ENCODE measurements around the gene BAIAP2. TPM values are rescaled to one million over a fixed set of nuclear protein-coding genes. Genes with fewer than 3 reads are reported as not detected.

The BAIAP2 gene
- total and polyA plus RNA-seq, 2 donors (not counting 3 experiments of a cell fraction or from before 2014, with no cell fraction given) = 12.3 to 18.6 TPM

DNA sequence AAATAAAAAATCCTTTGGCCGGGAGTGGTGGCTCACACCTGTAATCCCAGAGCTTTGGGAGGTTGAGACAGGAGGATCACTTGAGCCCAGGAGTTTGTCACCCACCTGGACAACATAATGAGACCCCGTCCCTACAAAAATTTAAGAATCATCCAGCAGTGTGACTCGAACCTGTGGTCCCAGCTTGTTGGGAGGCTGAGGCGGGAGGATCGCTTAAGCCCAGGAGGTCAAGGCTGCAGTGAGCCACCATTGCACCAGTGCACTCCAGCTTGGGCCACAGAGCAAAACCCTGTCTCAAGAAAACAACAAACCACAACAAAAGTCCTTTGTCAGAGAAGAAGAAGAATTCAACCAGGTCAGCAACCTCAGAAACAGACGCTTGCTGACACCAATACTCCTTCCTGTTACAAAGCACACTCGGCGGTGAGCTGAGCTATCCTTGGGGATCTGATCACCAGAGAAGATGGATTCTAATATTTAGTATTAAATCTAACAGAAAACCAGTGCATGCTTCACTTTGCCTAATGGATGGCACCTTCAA lies 117.4 kb downstream of the BAIAP2 start:
- H3K9me3 ChIP-seq (replicated peaks; ENCODE audit: control insufficient read depth, insufficient read depth, low read length) = no peaks in the 10 kb centered on the region
- H3K4me2 ChIP-seq (ENCODE audit: insufficient read depth, low read length) = no peak overlapping the region
- BruUV-seq (replicated peaks) = no TSS peak
- DNase-seq (ENCODE audit: low read depth, low spot score) (no peak), FAIRE-seq (no peak)
- peaks cover 0 to 2% of the 10 kb centered on the region in 2 experiments for H3K27me3 ChIP-seq (ENCODE audit: control insufficient read depth in 2 of 2, insufficient read depth in 2 of 2, low read length in 2 of 2)
- TF ChIP-seq POLR2A (IDR thresholded peaks at IDR 0.05; ENCODE audit: low read depth, low read length) (no peak), JUN (IDR thresholded peaks at IDR 0.05; ENCODE audit: borderline replicate concordance, insufficient read depth, insufficient read length, low read depth) (no peak), POLR2AphosphoS5 (IDR thresholded peaks at IDR 0.05; ENCODE audit: insufficient read depth, low read depth, low read length) (no peak), MYC (IDR thresholded peaks at IDR 0.05; ENCODE audit: low read depth, low read length) (no peak), FOS (IDR thresholded peaks at IDR 0.05; ENCODE audit: borderline replicate concordance, insufficient read depth, low read length) (no peak)
- TF ChIP-seq, protein P1, sequence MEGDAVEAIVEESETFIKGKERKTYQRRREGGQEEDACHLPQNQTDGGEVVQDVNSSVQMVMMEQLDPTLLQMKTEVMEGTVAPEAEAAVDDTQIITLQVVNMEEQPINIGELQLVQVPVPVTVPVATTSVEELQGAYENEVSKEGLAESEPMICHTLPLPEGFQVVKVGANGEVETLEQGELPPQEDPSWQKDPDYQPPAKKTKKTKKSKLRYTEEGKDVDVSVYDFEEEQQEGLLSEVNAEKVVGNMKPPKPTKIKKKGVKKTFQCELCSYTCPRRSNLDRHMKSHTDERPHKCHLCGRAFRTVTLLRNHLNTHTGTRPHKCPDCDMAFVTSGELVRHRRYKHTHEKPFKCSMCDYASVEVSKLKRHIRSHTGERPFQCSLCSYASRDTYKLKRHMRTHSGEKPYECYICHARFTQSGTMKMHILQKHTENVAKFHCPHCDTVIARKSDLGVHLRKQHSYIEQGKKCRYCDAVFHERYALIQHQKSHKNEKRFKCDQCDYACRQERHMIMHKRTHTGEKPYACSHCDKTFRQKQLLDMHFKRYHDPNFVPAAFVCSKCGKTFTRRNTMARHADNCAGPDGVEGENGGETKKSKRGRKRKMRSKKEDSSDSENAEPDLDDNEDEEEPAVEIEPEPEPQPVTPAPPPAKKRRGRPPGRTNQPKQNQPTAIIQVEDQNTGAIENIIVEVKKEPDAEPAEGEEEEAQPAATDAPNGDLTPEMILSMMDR (IDR thresholded peaks at IDR 0.05; ENCODE audit: extremely low read depth in 1 of 2, insufficient read depth in 1 of 2, low read depth in 1 of 2, low read length in 2 of 2) = no peak
- no peaks in the 10 kb centered on the region for H4K20me1 ChIP-seq (replicated peaks; ENCODE audit: control insufficient read depth, extremely low read depth, insufficient read depth, low read length)
- H3K4me1 ChIP-seq (ENCODE audit: control insufficient read depth, extremely low read depth, insufficient read depth, low read length) = peaks cover 5% of the 10 kb centered on the region
- ChIA-PET CTCF (interaction anchor here (0.9 to 2.1 kb wide), 3 partner anchors 8 to 48 kb away, joined by 3 to 5 read pairs (median 3); no protein-coding TSS in a partner anchor), POLR2A (no interaction called here)
- no peak overlapping the region for H3K4me3 ChIP-seq (replicated peaks in 1 of 3; ENCODE audit: insufficient read depth in 1 of 3, low read depth in 1 of 3, low read length in 3 of 3)
- dilution Hi-C loops (cut with MboI; ENCODE audit: extremely low pct_ligation_motif_present, low sequenced_read_pairs) = no loop called here
- H3K36me3 ChIP-seq (ENCODE audit: control insufficient read depth in 2 of 2, extremely low read depth in 1 of 2, insufficient read depth in 2 of 2, low read length in 2 of 2) = no peaks in the 10 kb centered on the region
- no peak overlapping the region for H3K9ac ChIP-seq (replicated peaks; ENCODE audit: extremely low read depth, insufficient read depth, low read length)
- no peak overlapping the region for H2AFZ ChIP-seq (ENCODE audit: low read depth, low read length)
- intact Hi-C loops (cut with micrococcal nuclease) = no loop called here
- H3K27ac ChIP-seq (ENCODE audit: insufficient read depth, low read depth, low read length) = no peak overlapping the region
- H3K9me1 ChIP-seq (replicated peaks; ENCODE audit: control insufficient read depth, extremely low read depth, insufficient read depth, low read length) = no peaks in the 10 kb centered on the region
- no peaks in the 10 kb centered on the region for H3K79me2 ChIP-seq (ENCODE audit: control insufficient read depth, insufficient read depth, low read length)

Data from endothelial cell of umbilical vein (primary cell).